Peyer's patch (tissue), 4 donors: Measurements from ENCODE around the gene EXOC3L4.

Experiments
- CTCF ChIP-seq, 6 experiments: fragments of 450-650 bp in 4 of 6; fragments of 200-600 bp in 2 of 6; sonication (generic) in 1 of 6; IDR thresholded peaks; one replicate each; pipeline ENCODE4 v1.5.1; 2017 to 2019; ENCODE audit warnings: antibody characterized with exemption in 6 of 6, mild to moderate bottlenecking in 3 of 6, moderate library complexity in 1 of 6
- POLR2A ChIP-seq, 2 donors: fragments of 450-650 bp; IDR thresholded peaks; one replicate each; pipeline ENCODE4 v1.5.1; 2017; ENCODE audit warnings: antibody characterized with exemption in 2 of 2, mild to moderate bottlenecking in 2 of 2, moderate library complexity in 2 of 2

DNA sequence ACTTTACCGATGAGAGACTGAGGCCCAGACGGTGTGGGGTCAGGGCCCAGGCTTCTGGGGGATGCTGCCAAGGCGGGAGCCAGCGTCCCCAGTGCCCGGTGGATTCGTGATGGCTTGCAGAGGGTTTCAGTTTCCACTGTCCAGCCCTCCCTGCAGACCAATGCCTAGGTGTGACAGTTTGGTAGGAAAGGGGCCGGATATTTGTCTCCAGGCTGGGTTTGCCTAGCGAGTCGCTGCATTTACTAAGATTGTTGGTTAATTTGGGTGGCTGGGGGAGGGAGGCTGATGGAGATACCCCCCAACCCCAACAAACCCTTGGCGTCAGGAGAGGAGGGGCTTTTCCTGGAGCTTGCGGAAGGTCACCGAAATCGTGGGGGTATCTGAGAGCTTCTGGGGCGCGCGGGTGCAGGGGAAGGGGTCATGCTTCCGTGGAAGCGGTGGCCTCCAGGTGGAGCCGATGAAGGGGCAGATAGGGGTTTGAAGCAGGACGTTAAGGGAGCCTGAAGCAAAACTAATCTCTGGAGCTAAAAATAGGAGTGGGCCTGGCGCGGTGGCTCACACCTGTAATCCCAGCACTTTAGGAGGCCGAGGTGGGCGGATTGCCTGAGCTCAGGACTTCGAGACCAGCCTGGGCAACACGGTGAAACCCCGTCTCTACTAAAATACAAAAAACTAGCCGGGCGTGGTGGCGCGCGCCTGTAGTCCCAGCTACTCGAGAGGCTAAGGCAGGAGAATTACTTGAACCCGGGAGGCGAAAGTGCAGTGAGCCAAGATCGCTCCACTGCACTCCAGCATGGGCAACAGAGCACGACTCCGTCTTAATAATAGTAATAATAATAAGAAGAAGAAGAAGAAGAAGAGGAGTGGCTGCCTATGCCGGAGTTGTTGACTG lies 36.1 kb upstream of the EXOC3L4 start:
- no peak for TF ChIP-seq CTCF (IDR thresholded peaks at IDR 0.05)
- TF ChIP-seq POLR2A (IDR thresholded peaks at IDR 0.05) = no peak
